GM19467 (cell line): Measurements from ENCODE around the gene PGPEP1.

Experiments
- ATAC-seq: cut with Tn5 transposase; IDR thresholded peaks from one replicate; pipeline ENCODE4 v1.9.1; 2021; ENCODE audit warnings: mild to moderate bottlenecking, moderate library complexity; ENCODE audit not compliant: unreplicated experiment

The PGPEP1 gene

DNA sequence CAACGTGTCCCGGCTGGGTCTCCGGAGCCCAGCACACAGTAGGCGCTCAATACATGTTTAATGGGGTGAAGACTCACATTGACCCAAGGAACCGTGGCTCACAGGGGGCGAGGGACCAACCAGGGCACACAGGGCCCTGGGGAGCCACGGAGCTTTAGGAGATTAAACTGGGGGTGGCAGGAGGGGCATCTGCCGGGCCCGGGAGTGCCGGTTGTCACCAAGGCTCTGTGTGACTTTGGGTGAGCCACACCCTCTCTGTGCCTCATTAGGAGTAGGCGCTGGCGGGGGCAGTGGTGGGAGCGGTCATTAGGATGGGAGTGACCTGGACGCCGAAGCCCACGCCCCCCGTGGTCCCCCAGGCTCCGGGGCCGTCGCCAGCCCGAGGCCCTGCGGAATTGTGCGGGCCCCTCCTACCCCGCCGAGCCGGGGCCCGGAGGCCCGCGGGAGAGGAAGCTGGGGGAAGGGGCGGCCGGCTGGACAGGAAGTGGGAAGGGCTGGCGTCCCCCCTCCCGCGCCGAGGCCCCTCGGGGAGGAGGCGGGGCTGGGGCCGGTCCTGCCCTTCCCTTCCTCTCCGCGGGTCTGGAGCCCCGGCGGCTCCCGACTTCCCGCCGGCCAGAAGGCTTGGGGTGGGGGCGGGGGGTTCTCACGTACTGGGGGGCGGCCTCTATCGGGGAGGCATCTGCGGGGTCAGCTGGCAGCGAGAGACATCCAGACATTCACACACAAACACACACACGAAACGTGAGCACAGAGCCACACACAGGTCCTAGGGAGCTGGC lies 77.0 kb downstream of the PGPEP1 start:
- no peak for ATAC-seq

DNA sequence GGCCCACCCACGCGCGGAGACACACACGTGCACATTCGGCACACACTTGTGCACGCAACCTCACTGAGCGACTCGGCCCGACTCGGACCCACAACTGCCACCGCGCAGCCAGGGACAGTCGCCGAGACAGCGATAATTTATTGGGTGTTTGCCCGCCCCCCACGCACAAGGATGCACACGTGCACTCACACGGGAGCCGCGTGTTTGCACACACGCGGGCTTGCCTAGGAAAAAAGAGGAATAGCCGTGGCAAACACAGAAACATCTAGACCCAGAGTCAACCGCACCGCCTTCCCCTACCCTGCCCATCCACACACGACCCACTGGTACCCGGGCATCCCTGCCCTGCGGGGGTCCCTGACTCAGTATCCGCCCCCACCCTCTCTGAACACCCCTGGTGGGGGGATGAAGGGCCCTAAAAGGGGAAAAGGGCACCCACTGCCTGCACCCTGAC lies 77.7 kb downstream of the PGPEP1 start:
- ATAC-seq: no peak

- ATAC-seq: no peak
Measured at GRCh38 chr19:18418483-18419194, 78.2 kb downstream of the PGPEP1 start.

GRCh38 chr19:18419195-18419698 lies 78.8 kb downstream of the PGPEP1 start, which contains the start of gene SSBP4:
SSBP4 (plus strand) TSS chr19:18419398; CDS start chr19:18419649, 251 bp downstream.
- ATAC-seq: no peak
